Mesothelial cell of epicardium (in vitro differentiated cells): Measurements from ENCODE around the gene SHOX. TPM values are rescaled to one million over a fixed set of nuclear protein-coding genes. Genes with fewer than 3 reads are reported as not detected.

ENCODE experiments used
- DNase-seq, 2 experiments: peaks; one replicate each; pipeline ENCODE4 v3.0.0; 2021; ENCODE audit warnings: low spot score in 2 of 2; ENCODE audit not compliant: unreplicated experiment in 2 of 2
- H3K27ac Mint-ChIP-seq: 2 replicates; pipeline ENCODE4 v1.8.0; 2021; ENCODE audit warnings: mixed read lengths
- H3K27me3 Mint-ChIP-seq: 2 replicates; pipeline ENCODE4 v1.8.0; 2021; ENCODE audit warnings: low read depth, mixed read lengths
- H3K36me3 Mint-ChIP-seq: 2 replicates; pipeline ENCODE4 v1.8.0; 2021; ENCODE audit warnings: mixed read lengths
- H3K4me1 Mint-ChIP-seq: 2 replicates; pipeline ENCODE4 v1.8.0; 2021; ENCODE audit warnings: mixed read lengths
- H3K4me3 Mint-ChIP-seq: 2 replicates; pipeline ENCODE4 v1.8.0; 2021; ENCODE audit warnings: mild to moderate bottlenecking, moderate library complexity, mixed read lengths
- H3K9me3 Mint-ChIP-seq: 2 replicates; pipeline ENCODE4 v1.8.0; 2021; ENCODE audit warnings: mixed read lengths
- total RNA-seq: library from RNA; stranded (reverse); gene quantifications from 3 replicates; pipeline ENCODE4 v1.2.1, GENCODE V29; 2021
- TF ChIP-seq, protein P1 (sequence below): fragments of 200-600 bp; sonication (generic); IDR thresholded peaks from one replicate; pipeline ENCODE4 v1.5.0; 2021; ENCODE audit warnings: antibody characterized with exemption; ENCODE audit not compliant: unreplicated experiment

The SHOX gene
- total RNA-seq, 1 donor from 2014 or later = not detected

DNA sequence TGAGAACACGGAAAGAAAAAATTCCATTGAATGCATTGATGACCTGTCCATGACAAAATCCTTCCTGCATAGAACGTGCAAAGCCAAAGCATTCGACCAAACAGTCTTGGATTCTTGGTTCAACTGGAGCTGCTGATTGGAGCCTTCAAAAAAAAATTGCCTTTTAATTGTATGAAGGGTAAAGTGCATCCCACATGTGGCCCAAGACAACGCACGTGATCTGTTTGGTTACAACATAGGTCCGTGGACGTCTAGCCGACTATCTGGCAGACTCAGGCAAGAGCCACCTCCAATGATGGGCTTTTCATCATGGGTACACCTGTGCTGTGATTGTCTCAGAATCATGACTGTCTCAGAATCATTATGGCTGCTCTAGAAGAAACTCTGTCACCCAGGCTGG is 52.3 kb downstream of the SHOX start:
- Mint-ChIP-seq H3K4me3 (no peak overlapping the region), H3K27ac (no peak overlapping the region), H3K27me3 (peaks cover 20% of the 10 kb centered on the region)

DNA sequence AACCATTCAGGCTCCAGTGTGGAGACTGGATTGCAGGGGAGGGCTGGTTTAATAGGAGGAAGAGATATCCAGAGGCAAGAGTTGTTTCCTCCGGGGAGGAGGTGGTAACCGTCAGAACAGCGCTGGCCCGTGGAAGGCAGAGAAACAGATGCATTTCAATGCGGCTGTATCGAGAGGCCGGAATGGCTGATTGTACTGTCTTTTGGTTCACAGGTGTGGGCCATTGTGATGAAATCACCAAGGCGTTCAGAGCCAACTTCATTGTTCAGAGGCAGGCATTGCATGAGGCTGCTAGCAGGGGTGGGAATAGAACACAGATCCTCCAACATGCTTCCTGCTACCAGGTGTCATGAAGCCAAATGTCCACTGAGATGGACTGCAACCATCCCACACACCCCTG is 53.0 kb downstream of the SHOX start:
- Mint-ChIP-seq H3K4me3 (no peak overlapping the region), H3K9me3 (no peaks in the 10 kb centered on the region), H3K27me3 (peaks cover 18% of the 10 kb centered on the region), H3K36me3 (no peaks in the 10 kb centered on the region), H3K4me1 (peaks cover 13% of the 10 kb centered on the region), H3K27ac (no peak overlapping the region)
- no peak for DNase-seq
- TF ChIP-seq, protein P1, sequence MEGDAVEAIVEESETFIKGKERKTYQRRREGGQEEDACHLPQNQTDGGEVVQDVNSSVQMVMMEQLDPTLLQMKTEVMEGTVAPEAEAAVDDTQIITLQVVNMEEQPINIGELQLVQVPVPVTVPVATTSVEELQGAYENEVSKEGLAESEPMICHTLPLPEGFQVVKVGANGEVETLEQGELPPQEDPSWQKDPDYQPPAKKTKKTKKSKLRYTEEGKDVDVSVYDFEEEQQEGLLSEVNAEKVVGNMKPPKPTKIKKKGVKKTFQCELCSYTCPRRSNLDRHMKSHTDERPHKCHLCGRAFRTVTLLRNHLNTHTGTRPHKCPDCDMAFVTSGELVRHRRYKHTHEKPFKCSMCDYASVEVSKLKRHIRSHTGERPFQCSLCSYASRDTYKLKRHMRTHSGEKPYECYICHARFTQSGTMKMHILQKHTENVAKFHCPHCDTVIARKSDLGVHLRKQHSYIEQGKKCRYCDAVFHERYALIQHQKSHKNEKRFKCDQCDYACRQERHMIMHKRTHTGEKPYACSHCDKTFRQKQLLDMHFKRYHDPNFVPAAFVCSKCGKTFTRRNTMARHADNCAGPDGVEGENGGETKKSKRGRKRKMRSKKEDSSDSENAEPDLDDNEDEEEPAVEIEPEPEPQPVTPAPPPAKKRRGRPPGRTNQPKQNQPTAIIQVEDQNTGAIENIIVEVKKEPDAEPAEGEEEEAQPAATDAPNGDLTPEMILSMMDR = no peak

More for the DNA sequence above, 52.3 kb downstream of the SHOX start:
- TF ChIP-seq, protein P1 = no peak
- no peak for DNase-seq
- H3K36me3 Mint-ChIP-seq = no peaks in the 10 kb centered on the region
- peaks cover 13% of the 10 kb centered on the region for H3K4me1 Mint-ChIP-seq
- H3K9me3 Mint-ChIP-seq = no peaks in the 10 kb centered on the region

DNA sequence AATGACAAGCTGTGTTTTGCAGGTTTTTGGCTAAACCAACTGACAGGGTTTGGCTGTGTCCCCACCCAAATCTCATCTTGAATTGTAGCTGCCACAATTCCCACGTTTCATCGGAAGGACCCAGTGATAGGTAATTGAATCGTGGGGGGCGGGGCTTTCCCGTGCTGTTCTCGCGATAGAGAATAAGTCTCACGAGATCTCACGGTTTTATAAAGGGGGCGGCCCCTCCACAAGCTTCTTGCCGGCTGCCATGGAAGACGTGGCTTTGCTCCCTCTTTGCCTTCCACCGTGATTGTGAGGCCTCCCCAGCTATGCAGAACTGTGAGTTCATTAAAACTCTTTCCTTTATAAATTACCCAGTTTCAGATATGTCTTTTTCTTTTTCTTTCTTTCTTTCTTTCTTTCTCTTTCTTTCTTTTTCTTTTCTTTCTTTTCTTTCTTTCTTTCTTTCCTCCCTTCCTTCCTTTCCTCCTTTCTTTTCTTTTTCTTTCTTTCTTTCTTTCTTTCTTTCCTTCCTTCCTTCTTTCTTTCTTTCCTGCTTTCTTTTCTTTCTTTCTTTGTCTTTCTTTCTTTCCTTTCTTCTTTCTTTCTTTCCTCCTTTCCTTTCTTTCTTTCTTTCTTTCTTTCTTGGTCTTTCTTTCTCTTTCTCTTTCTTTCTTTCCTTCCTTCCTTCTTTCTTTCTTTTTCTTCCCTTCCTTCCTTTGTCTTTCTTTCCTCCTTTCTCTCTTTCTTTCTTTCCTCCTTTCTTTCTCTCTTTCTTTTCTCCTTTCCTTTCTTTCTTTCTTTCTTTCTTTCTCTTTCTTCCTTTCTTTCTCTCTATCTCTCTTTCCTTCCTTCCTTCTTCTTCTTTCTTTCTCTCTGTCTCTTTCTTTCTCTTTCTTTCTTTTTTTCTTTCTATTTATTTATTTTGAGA is 54.8 kb downstream of the SHOX start:
- peaks cover 8% of the 10 kb centered on the region for H3K27me3 Mint-ChIP-seq
- no peak for DNase-seq
- no peaks in the 10 kb centered on the region for H3K36me3 Mint-ChIP-seq
- no peak overlapping the region for H3K27ac Mint-ChIP-seq
- no peak overlapping the region for H3K4me3 Mint-ChIP-seq
- TF ChIP-seq, protein P1 = no peak
- H3K9me3 Mint-ChIP-seq = no peaks in the 10 kb centered on the region
- peaks cover 10% of the 10 kb centered on the region for H3K4me1 Mint-ChIP-seq

DNA sequence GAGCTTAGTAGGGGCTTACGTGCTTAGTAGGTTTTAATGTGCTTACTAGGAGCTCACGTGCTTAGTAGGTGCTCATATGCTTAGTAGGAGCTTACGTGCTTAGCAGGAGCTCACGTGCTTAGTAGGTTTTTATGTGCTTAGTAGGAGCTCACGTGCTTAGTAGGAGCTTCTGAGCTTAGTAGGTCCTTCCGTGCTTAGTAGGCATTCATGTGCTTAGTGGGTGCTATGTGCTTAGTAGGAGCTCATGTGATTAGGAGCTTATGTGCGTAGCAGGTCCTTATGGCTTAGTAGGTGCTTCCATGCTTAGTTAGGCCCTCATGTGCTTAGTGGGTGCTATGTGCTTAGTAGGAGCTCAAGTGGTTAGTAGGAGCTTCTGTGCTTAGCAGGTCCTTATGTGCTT is 59.4 kb downstream of the SHOX start:
- Mint-ChIP-seq H3K9me3 (peaks cover under 1% of the 10 kb centered on the region), H3K4me1 (peaks cover 7% of the 10 kb centered on the region), H3K4me3 (no peak overlapping the region), H3K27me3 (no peaks in the 10 kb centered on the region), H3K27ac (no peak overlapping the region), H3K36me3 (no peaks in the 10 kb centered on the region)
- TF ChIP-seq, protein P1 = no peak
- no peak for DNase-seq

DNA sequence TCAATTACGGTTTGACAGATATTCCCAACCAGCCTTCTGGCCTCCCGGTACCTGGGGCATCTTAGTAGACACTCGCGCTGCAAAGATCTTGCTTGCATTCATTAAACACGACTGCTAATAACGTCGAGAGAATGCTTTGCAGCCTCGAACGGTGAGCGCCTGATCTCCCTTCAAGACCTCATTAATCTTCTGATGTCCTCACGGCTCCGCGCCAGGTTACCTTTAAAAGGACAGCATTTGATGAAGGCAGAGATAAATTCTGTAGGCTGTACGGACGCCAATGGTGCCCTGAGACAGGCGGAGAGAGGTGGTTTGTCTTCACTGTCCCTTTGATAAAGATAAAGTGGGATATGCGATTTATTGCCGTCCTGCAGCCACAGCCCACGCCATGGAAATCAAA is 64.2 kb downstream of the SHOX start:
- peaks cover 7% of the 10 kb centered on the region for H3K4me1 Mint-ChIP-seq
- TF ChIP-seq, protein P1 = no peak
- H3K9me3 Mint-ChIP-seq = peaks cover 10% of the 10 kb centered on the region
- no peak overlapping the region for H3K27ac Mint-ChIP-seq
- no peak for DNase-seq
- no peak overlapping the region for H3K4me3 Mint-ChIP-seq
- H3K36me3 Mint-ChIP-seq = no peaks in the 10 kb centered on the region
- H3K27me3 Mint-ChIP-seq = no peaks in the 10 kb centered on the region
